Epithelial cell of esophagus (primary cell): ENCODE results near the gene SCGB3A1.

ENCODE experiments used
- DNase-seq: peaks from one replicate; pipeline ENCODE4 v3.0.0; 2010; ENCODE audit warnings: low read depth
- H3K4me3 ChIP-seq: 2 replicates; pipeline ENCODE4 v1.5.1; 2011; ENCODE audit warnings: mild to moderate bottlenecking, low read length, control low read depth
- CTCF ChIP-seq: IDR thresholded peaks from 2 replicates; pipeline ENCODE4 v1.5.1; 2011; ENCODE audit warnings: low read depth, mild to moderate bottlenecking, low read length, control low read depth, inconsistent platforms; ENCODE audit not compliant: insufficient read depth; ENCODE audit errors: missing control alignments

The SCGB3A1 gene

DNA sequence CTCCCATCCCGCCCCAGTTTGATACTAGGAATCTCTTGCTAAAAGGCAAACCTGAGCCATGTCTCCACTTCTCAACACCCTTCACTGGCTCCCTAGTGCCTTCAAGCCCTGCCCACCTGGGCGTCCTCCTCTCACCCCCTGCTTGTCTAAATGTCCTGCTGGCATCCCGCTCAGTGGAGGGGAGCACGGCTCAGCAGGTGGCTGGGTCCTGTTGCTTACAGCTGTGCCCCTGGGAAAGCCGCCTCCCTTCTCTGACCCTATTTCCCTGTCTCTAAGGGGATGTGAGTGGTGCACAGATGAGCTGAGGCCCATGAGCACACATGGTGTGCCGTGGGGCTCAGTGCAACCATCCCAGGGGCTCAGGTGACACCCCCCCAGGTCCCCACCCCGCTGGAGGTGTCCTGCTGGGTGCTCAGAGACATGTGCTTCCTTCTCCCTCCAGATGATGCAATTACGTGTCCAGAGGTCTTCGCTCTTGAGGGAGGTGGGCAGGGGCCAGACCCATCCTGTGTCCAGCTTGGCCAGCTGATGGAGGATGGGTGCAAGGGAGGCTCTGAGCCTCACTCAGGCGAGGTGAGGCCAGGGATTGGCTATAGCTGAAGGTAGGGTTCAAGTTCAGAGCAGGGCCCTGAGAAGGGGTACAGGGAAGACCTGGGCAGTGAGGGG lies 34.0 kb upstream of the SCGB3A1 start:
- TF ChIP-seq CTCF = no peak
- no peak overlapping the region for H3K4me3 ChIP-seq
- no peak for DNase-seq

DNA sequence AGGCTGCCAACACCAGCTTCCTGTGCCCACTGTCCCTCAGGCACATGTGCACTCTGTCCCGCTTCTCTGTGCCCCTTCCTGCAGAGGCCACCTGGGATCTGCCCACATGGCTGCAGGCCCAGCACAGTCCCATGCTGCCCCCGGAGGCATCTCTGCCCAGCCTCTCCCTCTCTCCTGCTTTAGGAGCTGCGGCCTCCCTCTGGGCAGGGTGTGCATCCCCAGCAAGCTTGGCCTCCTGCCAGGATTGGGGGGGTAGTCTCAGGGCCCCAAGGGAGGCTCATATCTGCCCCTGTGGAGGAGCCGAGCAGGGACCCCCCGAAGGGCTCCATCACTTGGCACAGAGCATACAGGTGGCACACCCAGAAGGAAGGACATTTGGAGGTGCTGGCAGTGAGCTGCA lies 33.3 kb upstream of the SCGB3A1 start:
- no peak for TF ChIP-seq CTCF
- no peak for DNase-seq
- H3K4me3 ChIP-seq = no peak overlapping the region

DNA sequence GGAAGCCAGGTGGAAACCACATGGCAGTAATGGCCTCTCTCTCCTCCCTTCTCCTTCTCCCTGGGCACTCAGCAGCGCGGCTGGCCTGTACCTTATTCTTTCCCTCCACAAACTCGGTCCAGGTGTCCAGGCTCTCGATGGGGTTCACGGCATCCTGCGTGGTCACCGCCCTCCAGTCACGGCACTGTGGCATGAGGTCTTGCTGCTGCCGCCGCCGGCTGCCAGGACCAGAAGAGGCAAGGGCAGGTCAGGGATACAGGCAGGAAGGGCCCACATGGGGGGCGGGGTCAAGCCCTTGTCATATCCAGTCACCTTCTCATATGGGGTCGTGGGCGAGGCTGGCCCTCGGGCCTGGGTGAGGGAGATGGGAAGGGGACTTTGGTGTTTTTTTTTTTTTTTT lies 32.5 kb upstream of the SCGB3A1 start:
- no peak overlapping the region for H3K4me3 ChIP-seq
- TF ChIP-seq CTCF = no peak
- DNase-seq = no peak

GRCh38 chr5:180623411-180623834 lies 32.1 kb upstream of the SCGB3A1 start:
- DNase-seq = no peak
- no peak overlapping the region for H3K4me3 ChIP-seq
- TF ChIP-seq CTCF = no peak

- no peak for DNase-seq
- TF ChIP-seq CTCF = no peak
- H3K4me3 ChIP-seq = no peak overlapping the region
Observed at GRCh38 chr5:180622910-180623309, 31.6 kb upstream of the SCGB3A1 start.

- no peak for TF ChIP-seq CTCF
- DNase-seq = no peak
Observed at GRCh38 chr5:180621311-180621710, 30.0 kb upstream of the SCGB3A1 start.

DNA sequence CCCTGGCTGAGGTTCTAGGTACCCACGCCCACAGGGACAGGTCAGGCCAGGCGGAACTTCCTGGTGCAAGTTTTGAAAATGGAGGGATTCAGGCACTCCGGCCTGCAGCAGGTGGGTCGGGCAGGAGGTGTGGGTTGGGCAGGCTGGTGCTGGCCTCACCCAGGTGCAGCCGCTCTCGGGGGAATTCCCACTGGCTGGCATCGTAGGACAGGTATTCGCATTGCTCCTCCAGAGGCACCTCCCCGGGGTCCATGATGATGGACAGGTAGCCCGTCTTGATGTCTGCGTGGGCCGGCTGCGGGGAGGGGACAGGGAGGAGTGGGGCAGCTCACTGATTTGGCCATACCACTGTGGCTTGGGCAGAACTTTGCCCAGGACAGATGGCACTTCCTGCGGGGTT lies 28.7 kb upstream of the SCGB3A1 start:
- no peak for TF ChIP-seq CTCF
- no peak overlapping the region for H3K4me3 ChIP-seq

More at GRCh38 chr5:180621311-180621710, 30.0 kb upstream of the SCGB3A1 start:
- H3K4me3 ChIP-seq = no peak overlapping the region

More for the DNA sequence above, 28.7 kb upstream of the SCGB3A1 start:
- no peak for DNase-seq
